HG03442 (cell line): ENCODE results near the gene SMIM14.
"Not testable (repeated sequence)": the region's sequence is repeated elsewhere in the genome, so short reads cannot be mapped to it uniquely, and the experiment has no call there.

ENCODE experiments used
- ATAC-seq: cut with Tn5 transposase; IDR thresholded peaks from one replicate; pipeline ENCODE4 v1.9.1; 2021; ENCODE audit warnings: mild to moderate bottlenecking, moderate library complexity; ENCODE audit not compliant: unreplicated experiment

The SMIM14 gene

GRCh38 chr4:39608451-39608850 lies 30.2 kb downstream of the SMIM14 start:
- ATAC-seq, result no peak

DNA sequence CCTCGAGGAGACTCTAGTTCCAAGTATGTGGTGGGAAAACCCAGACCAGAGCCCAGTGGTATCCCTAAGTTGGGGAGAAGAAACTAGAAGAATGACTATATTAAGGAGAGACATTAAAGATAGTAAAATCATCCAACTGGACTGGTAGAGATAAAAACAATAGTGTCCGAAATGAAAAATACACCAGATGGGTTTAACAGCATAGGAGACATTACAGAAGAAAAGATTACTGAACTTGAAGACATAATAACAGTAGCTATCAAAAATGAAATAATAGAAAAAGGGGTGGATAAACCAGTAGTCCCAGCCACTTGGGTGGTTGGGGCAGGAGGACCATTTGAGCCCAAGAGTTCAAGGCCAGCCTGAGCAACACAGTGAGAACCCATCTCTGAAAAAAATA lies 31.9 kb downstream of the SMIM14 start:
- no peak for ATAC-seq

DNA sequence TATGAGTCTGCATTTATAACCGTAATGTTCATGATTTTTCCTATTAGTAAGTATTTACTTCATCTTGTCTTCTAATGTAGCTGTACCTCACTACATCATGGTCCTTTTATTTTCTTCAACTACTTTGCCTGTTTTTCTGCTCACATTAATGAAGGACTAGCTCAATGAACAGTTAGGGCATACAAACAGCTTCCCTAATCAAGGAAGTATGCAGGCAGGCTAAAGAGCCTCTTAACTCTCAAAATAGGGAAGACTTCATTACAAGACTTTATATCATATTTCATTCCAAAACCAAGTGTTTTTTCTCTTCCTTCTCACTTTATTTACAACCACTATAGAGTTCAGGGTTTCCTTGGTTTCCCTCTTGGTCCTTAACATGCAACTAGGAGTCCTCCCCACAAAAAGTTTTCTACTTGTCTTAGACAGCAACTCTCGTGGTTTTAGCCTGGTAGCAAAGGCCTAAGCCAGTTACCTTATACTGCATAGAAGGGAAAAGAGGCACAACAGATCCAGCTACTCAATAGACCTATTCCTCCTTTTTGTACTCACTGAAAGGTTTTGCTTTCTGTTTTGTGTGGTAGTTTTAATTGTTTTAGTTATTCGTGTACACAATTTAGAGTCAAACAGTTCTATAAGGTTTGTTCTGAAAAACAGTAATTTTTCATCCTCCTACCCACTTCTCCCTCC lies 40.8 kb downstream of the SMIM14 start:
- ATAC-seq, result no peak

DNA sequence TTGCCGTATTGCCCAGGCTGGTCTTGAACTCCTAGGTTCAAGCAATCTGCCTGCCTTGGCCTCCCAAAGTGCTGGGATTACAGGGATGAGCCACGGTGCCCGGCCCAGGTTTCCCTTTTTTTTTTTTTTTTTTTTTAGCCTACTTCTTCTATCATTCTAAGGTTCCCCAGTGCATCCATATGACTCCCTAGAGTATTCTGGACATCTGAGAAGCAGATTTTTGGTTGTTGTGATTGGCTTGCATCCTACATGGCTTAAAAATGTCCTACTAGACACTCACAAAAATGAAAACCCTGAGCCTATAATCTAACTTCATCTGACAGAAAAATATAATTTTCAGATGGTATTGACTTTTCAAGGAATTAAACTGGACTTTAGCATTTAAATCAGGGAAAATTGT lies 41.7 kb downstream of the SMIM14 start:
- no peak for ATAC-seq

DNA sequence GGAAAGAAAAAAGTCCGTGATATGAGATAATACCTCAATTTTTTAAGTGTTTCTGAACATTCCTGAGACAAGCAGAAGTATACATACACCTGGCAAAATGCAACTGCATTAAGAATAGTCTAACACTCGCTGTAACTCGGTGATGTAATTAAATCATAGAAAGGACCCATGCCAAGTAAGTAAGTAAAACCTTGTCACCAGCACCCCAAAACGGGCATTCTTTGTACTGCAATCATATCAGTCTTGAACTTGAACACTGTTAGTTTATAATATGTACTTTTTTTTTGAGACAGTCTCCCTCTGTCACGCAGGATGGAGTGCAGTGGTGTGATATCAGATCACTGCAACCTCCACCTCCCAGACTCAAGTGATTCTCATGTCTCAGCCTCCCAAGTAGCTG lies 47.4 kb downstream of the SMIM14 start:
- ATAC-seq, result no peak

DNA sequence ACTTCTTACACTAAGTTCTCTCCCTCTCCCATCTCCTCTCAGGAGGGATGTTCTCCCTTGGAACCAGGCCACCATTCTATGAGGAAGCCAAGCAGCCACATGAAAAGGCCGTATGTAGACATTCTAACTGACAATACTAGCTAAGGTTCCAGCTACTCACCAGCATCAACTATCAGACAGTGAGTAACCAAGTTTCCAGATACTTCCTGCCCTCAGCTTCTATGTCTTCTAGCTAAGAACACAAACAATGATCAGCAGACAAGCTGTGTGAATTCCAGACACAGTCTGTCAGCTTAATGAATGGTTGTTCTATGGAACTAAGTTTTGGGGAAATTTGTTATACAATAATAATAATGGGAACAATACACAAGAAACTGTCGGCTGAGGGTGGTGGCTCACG lies 50.8 kb downstream of the SMIM14 start:
- no peak for ATAC-seq

GRCh38 chr4:39574946-39575345 lies 63.7 kb downstream of the SMIM14 start:
- no peak for ATAC-seq

GRCh38 chr4:39571504-39571903 lies 67.2 kb downstream of the SMIM14 start:
- no peak for ATAC-seq

DNA sequence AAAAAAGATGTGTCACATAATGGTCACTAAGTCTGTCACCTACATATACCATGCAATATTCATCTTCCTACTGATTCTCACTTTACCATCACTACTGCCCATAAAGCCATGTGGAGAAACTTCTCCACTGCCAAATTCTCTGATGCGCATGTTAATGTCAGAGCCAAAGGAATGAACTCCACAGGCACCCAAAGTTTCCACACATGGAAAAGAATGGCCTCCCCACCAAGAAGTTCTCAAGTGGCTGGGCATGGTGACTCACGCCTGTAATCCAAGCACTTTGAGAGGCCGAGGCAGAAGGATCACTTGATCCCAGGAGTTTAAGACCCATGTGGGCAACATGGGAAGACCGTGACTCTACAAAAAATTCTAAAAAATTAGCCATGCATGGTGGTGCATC lies 67.6 kb downstream of the SMIM14 start:
- ATAC-seq, result no peak

DNA sequence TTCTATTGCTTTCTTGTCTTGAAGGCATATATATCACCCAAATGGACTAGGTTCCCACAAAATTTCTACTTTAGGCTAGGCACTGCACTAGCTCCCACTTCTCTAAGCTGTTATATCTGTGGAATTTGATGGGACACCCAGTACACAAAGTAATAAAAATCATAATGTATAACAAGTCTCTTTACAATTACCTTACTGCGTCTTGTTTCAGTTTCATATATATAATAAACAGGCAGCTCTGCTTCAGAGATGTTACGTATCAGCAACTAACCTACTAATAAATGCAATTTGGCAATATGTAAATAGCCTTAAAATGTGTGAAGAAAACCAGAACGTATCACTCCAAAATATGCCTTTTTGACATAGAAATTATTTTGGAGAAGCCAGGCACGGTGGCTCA lies 69.5 kb downstream of the SMIM14 start:
- ATAC-seq, result no peak

- no peak for ATAC-seq
These were observed 69.9 kb downstream of the SMIM14 start for GRCh38 chr4:39568805-39569204.

DNA sequence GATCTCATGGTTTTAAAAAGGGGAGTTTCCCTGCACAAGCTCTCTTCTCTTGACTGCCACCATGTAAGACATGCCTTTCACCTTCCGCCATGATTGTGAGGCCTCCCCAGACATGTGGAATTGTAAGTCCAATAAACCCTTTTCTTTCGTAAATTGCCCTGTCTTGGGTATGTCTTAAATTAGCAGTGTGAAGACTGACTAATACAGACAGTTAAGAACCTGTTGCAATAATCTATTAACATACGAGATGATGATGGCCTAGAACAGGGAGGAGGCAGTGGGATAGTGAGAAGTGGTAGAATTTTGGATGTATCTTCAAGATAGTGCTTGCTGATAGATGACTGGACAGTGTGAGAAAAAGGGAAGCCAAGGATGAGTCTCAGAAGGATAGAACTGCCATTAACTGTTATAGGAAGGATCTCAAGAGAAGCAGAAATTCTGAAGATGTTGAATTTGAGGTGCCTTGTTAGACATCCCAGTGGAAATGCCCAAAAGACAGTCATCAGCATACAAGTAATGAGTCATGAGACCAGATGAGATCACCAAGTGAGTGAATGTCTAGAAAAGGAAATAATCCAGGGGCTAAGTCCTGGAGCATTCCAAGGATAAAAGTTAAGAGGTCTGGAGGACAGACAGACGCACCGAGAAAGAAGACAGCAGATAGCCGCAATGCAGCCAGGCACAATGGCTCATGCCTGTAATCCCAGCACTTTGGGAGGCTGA lies 72.6 kb downstream of the SMIM14 start:
- ATAC-seq, result no peak

DNA sequence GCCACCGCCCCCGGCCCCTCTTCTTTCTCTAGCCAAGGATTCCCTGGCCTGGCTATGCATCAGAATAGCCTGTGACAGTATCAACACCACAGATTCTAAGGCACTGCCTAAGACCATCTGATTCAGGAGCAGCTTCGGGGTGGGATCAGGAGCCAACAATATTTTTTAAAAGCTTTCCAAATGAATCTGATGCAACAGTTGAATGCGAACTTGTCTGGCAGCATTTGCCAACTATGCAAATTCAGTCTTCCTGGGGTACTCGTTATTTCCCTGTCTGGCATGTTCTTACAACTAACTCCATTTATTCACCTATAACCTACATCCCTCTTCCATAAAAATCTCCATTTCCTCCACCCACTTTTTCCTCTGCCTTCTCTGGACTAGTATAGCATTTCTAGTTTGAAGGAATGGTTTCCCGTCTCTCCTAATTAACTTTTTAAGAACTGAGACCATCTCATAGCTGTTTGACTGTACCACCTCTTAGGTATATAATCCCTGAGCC lies 75.3 kb downstream of the SMIM14 start:
- no peak for ATAC-seq

- ATAC-seq, result no peak
These were observed 75.9 kb downstream of the SMIM14 start for GRCh38 chr4:39562792-39563191.

DNA sequence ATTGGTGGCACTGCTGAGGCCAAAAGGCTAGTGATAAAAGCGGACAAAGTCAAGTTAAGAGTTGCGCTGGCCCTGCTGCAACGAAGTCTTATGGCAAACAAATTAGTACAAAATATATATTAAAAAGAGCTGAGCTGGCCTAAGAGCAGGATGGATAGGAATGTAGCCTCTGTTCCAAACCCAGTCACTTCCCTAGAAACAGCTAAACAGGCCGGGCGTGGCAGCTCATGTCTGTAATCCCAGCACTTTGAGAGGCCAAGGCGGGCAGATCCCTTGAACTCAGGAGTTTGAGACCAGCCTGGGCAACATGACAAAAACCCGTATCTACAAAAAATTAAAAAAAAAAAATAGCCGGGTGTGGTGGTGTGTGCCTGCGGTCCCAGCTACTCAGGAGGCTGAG lies 79.0 kb downstream of the SMIM14 start:
- ATAC-seq, result no peak

- ATAC-seq, result no peak
These were observed 83.2 kb downstream of the SMIM14 start for GRCh38 chr4:39555472-39555871.

DNA sequence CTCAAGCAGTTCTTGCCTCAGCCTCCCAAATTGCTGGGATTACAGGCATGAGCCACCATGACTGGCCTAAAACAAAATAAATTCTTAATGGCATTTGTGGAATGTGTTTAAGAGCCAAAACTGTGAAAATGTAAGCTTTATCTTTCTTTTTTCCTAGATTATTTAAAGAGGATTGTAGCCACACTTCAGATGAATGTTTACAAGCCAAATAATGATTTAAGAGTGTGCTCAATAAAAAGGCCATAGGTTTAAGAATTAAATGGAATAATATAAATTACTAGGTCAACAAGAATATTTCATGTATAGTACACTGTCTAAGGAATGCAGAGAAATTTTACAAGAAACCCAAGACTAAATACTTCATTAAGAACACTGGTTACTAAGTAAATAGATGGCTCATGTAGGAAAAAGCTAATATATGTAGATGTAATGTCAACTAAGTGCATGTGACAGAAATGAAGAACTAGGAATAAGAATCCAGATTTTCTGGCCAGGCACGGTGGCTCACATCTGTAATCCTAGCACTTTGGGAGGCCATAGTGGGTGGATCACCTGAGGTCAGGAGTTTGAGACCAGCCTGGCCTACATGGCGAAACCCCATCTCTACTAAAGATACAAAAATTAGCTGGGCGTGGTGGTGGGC lies 90.1 kb downstream of the SMIM14 start:
- no peak for ATAC-seq

DNA sequence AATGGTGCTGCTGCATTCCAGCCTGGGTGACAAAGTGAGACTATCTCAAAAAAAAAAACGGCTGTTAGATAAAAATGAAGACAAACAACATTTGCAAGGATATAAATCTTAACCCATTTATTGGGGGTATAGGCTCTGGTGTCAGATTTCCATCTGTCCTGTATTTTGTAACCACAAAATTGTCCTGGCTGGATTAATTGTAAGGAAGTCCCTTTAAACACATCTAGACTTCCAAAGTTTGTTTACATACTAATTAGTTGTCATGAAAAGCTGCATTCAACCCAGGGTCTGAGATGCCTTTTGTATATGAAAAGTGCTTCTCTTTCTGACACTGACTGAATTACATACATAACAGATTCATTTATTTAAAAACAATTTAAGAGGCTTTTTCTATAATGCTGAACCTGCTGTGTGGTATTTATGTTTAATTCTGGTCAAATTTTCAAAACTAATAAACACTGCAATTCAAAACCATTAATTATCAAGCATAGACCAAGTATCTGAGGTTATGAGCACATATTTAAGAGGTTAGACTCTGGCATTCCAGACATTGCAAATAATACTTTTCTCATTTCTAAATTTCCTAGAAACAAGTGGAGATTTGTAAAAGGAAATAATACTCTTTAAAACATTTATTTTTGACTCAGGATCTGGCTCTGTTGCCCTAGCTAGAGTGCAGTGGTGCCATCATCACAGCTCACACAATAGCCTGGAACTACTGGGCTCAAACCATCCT lies 93.9 kb downstream of the SMIM14 start:
- ATAC-seq, result no peak

GRCh38 chr4:39544080-39544479 lies 94.6 kb downstream of the SMIM14 start:
- not testable (repeated sequence) for ATAC-seq

DNA sequence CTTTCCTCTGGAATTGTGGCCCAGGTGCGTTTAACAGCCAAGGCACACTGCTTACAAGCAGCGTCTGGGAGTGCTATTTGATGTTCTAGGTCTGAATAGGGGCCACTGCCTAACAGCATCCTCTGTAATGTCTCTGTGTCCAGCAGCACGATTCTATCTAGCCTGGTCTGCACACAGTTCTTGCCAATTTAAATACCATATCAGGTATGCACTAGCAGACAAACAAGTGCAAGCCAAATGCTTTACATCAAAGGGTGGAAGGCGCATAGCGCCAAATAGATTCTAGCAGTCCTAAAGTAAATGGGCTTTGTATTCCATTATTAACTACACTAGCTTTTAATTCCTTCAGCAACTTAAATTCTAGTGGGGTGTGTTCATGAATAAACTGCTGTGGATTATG lies 95.6 kb downstream of the SMIM14 start:
- no peak for ATAC-seq

DNA sequence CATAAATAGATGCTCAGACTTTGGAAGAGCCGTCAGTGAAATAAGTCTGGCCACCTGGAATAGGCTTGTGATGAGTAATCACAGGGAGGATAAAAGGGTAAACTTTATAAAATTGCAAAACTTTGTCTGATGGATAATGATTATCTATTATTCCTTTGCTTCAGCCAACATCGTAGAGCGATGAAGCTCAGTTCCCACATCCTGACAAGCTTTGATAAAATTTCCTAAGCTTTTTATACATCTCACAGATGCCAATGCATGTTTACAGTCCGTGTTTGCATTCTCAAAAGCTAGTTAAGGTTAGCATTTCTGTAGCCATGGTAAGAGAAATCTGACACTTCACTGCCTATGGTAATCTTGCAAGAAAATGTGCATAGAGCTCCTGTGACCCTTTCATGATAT lies 96.1 kb downstream of the SMIM14 start:
- ATAC-seq, result no peak
